Measurements from ENCODE around the gene ACSM3. TPM values are rescaled to one million over a fixed set of nuclear protein-coding genes. Genes with fewer than 3 reads are reported as not detected.

ACSM3 gene
- polyA plus RNA-seq, 1 of the 3 experiments (the other 2 are of a cell fraction) = 0.44 TPM

DNA sequence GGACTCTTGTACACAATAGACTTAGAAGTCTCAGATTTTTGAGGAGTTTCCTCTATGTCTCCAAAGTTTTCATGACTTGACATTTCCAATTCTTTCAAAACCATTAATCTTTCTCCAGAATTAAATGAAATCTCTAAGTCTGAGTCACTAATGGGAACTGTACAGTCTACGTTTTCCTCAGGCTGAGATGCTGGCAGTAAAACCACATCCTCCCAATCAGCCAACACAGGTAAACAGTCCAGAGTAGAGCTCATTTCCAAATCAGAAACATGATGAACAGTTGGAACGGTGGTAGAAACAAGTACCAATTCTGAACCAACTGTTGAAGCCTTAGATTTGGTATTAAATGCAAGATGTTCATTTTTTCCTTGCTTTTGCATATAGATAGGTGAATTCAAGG, 34.5 kb downstream of the ACSM3 start:
- ChIA-PET CTCF (interaction anchor here (0.6 to 2.1 kb wide), 3 partner anchors 11 to 280 kb away, joined by 3 to 6 read pairs (median 3); no protein-coding TSS in a partner anchor), POLR2A (no interaction called here)
- no peak overlapping the region for H3K4me3 ChIP-seq (ENCODE audit: low read depth in 2 of 2, low read length in 1 of 2)
- H3K27ac ChIP-seq (ENCODE audit: low read depth in 2 of 2, low read length in 1 of 2) = no peak overlapping the region
- 66% methylated on average over 2 of the region's 2 CpGs for WGBS (ENCODE audit: low lambda C conversion rate)
- no peaks in the 10 kb centered on the region for H3K9me2 ChIP-seq
- peaks cover 43 to 56% of the 10 kb centered on the region in 2 experiments for H3K36me3 ChIP-seq (replicated peaks in 1 of 2; ENCODE audit: control insufficient read depth in 1 of 2, insufficient read depth in 2 of 2, low read length in 1 of 2)
- DNase-seq = no peak
- no peaks in the 10 kb centered on the region for H4K20me1 ChIP-seq (ENCODE audit: insufficient read depth)
- no peaks in the 10 kb centered on the region for H3K9me3 ChIP-seq
- H2AFZ ChIP-seq (ENCODE audit: low read depth) = no peak overlapping the region
- H3F3A ChIP-seq (replicated peaks; ENCODE audit: insufficient read depth) = peaks cover 21% of the 10 kb centered on the region
- TF ChIP-seq MXI1 (IDR thresholded peaks at IDR 0.05; ENCODE audit: low read depth, low read length) = no peak
- no peaks in the 10 kb centered on the region for H3K79me2 ChIP-seq (ENCODE audit: insufficient read depth)
- no peaks in the 10 kb centered on the region for H3K27me3 ChIP-seq (ENCODE audit: insufficient read depth)
- H3K4me2 ChIP-seq = no peak overlapping the region
- H3K4me1 ChIP-seq (ENCODE audit: control insufficient read depth in 1 of 2, insufficient read depth in 2 of 2, low read depth in 1 of 2, low read length in 1 of 2) = no peaks in the 10 kb centered on the region; a peak in 1 of 4 replicates
- H3K9ac ChIP-seq = no peak overlapping the region

DNA sequence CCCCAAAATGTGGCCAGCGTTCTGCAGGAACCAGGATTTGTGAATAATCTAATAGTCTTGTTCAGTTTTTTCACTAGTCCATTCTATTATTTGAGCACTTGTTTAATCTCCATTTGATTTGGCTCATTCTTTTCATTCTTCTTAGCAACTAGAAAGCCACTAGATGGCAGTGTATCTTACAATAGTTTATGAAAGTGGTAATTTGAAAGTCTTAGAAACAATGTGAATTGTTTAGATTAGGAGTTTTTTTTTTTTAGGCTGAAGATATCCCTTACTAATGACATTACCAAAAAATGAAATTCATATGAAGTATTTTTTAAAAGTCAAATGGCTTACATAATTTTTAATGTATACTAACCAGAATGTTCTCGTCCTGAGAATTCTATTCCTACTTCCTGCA, 35.8 kb downstream of the ACSM3 start:
- no peaks in the 10 kb centered on the region; a peak in 1 of 4 replicates for H3K4me1 ChIP-seq (ENCODE audit: control insufficient read depth in 1 of 2, insufficient read depth in 2 of 2, low read depth in 1 of 2, low read length in 1 of 2)
- WGBS (ENCODE audit: low lambda C conversion rate) = 50% methylated on average over 2 of the region's 2 CpGs
- H3K36me3 ChIP-seq (replicated peaks in 1 of 2; ENCODE audit: control insufficient read depth in 1 of 2, insufficient read depth in 2 of 2, low read length in 1 of 2) = peaks cover 43 to 55% of the 10 kb centered on the region in 2 experiments
- no peaks in the 10 kb centered on the region for H3K9me3 ChIP-seq
- no peak for DNase-seq
- H3K9me2 ChIP-seq = no peaks in the 10 kb centered on the region
- no peaks in the 10 kb centered on the region for H4K20me1 ChIP-seq (ENCODE audit: insufficient read depth)
- TF ChIP-seq RCOR1 (IDR thresholded peaks at IDR 0.05; ENCODE audit: low read length) = no peak
- TF ChIP-seq, protein P1, sequence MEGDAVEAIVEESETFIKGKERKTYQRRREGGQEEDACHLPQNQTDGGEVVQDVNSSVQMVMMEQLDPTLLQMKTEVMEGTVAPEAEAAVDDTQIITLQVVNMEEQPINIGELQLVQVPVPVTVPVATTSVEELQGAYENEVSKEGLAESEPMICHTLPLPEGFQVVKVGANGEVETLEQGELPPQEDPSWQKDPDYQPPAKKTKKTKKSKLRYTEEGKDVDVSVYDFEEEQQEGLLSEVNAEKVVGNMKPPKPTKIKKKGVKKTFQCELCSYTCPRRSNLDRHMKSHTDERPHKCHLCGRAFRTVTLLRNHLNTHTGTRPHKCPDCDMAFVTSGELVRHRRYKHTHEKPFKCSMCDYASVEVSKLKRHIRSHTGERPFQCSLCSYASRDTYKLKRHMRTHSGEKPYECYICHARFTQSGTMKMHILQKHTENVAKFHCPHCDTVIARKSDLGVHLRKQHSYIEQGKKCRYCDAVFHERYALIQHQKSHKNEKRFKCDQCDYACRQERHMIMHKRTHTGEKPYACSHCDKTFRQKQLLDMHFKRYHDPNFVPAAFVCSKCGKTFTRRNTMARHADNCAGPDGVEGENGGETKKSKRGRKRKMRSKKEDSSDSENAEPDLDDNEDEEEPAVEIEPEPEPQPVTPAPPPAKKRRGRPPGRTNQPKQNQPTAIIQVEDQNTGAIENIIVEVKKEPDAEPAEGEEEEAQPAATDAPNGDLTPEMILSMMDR (IDR thresholded peaks at IDR 0.05) = peak; percentile 69
- TF ChIP-seq RAD21 (IDR thresholded peaks at IDR 0.05; ENCODE audit: low read length) = peak; percentile 45
- TF ChIP-seq SMC3 (IDR thresholded peaks at IDR 0.05; ENCODE audit: low read depth, low read length) = 0 out of 2 replicates have a peak, but pooled peaks have one; percentile 16
- no peak overlapping the region for H3K27ac ChIP-seq (ENCODE audit: low read depth in 2 of 2, low read length in 1 of 2)
- no peak overlapping the region for H3K9ac ChIP-seq
- POLR2A ChIA-PET = no interaction called here
- H3K79me2 ChIP-seq (ENCODE audit: insufficient read depth) = no peaks in the 10 kb centered on the region
- no peak overlapping the region for H2AFZ ChIP-seq (ENCODE audit: low read depth)
- H3K27me3 ChIP-seq (ENCODE audit: insufficient read depth) = no peaks in the 10 kb centered on the region
- H3K4me3 ChIP-seq (ENCODE audit: low read depth in 2 of 2, low read length in 1 of 2) = no peak overlapping the region
- CTCF ChIA-PET = interaction anchor here (1.0 to 2.1 kb wide), 6 partner anchors 12 to 294 kb away, joined by 3 to 6 read pairs (median 4); no protein-coding TSS in a partner anchor
- H3K4me2 ChIP-seq = no peak overlapping the region
- peaks cover 21% of the 10 kb centered on the region for H3F3A ChIP-seq (replicated peaks; ENCODE audit: insufficient read depth)

DNA sequence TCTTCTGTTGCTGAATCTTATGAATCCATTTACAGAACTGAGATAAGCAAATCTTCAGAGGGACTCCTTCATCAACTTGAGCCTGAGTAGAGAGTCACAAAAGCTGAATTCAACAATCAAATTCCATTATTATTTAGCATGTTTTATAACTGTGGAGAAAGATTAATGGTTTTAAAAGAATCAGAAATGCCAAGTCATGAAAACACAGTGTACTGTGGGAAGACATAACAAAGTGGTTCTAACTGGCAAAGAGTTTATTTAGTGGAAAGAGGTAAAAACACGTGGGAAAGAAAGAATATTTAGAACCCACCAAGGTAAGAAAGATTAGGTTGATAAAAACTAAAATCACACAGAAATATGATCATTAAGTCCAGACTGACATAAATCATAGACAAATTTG, 37.5 kb downstream of the ACSM3 start:
- H2AFZ ChIP-seq (ENCODE audit: low read depth) = no peak overlapping the region
- H3K9me3 ChIP-seq = no peaks in the 10 kb centered on the region
- H4K20me1 ChIP-seq (ENCODE audit: insufficient read depth) = no peaks in the 10 kb centered on the region
- H3K27ac ChIP-seq (ENCODE audit: low read depth in 2 of 2, low read length in 1 of 2) = no peak overlapping the region
- H3K4me1 ChIP-seq (ENCODE audit: control insufficient read depth in 1 of 2, insufficient read depth in 2 of 2, low read depth in 1 of 2, low read length in 1 of 2) = peaks cover 0 to 4% of the 10 kb centered on the region in 2 experiments; a peak in 3 of 4 replicates
- no peaks in the 10 kb centered on the region for H3K27me3 ChIP-seq (ENCODE audit: insufficient read depth)
- ChIA-PET CTCF (no interaction called here), POLR2A (no interaction called here)
- no peaks in the 10 kb centered on the region for H3K9me2 ChIP-seq
- 36% methylated on average over 1 of the region's 1 CpG for WGBS (ENCODE audit: low lambda C conversion rate)
- H3K4me2 ChIP-seq = no peak overlapping the region
- no peak for TF ChIP-seq MEF2A (IDR thresholded peaks at IDR 0.05; ENCODE audit: borderline replicate concordance, low read depth)
- no peak for TF ChIP-seq CHD2 (IDR thresholded peaks at IDR 0.05; ENCODE audit: low read length, partially characterized antibody)
- TF ChIP-seq, protein P2, sequence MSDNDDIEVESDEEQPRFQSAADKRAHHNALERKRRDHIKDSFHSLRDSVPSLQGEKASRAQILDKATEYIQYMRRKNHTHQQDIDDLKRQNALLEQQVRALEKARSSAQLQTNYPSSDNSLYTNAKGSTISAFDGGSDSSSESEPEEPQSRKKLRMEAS (IDR thresholded peaks at IDR 0.05; ENCODE audit: low read depth) = no peak
- TF ChIP-seq JUND (IDR thresholded peaks at IDR 0.05) = no peak
- TF ChIP-seq TCF12 (IDR thresholded peaks at IDR 0.05) = no peak
- TF ChIP-seq, protein P3, sequence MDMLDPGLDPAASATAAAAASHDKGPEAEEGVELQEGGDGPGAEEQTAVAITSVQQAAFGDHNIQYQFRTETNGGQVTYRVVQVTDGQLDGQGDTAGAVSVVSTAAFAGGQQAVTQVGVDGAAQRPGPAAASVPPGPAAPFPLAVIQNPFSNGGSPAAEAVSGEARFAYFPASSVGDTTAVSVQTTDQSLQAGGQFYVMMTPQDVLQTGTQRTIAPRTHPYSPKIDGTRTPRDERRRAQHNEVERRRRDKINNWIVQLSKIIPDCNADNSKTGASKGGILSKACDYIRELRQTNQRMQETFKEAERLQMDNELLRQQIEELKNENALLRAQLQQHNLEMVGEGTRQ (IDR thresholded peaks at IDR 0.05; ENCODE audit: borderline replicate concordance, low read depth, low read length) = no peak
- H3K36me3 ChIP-seq (replicated peaks in 1 of 2; ENCODE audit: control insufficient read depth in 1 of 2, insufficient read depth in 2 of 2, low read length in 1 of 2) = peaks cover 40 to 48% of the 10 kb centered on the region in 2 experiments
- DNase-seq = no peak
- H3K9ac ChIP-seq = no peak overlapping the region
- H3K79me2 ChIP-seq (ENCODE audit: insufficient read depth) = peaks cover 13% of the 10 kb centered on the region; the same call in 1 of the 2 replicates
- H3K4me3 ChIP-seq (ENCODE audit: low read depth in 2 of 2, low read length in 1 of 2) = no peak overlapping the region
- peaks cover 29% of the 10 kb centered on the region for H3F3A ChIP-seq (replicated peaks; ENCODE audit: insufficient read depth)
